ENCODE results near the gene MC1R. TPM values are rescaled to one million over a fixed set of nuclear protein-coding genes. Genes with fewer than 3 reads are reported as not detected.

MC1R gene
- total RNA-seq (13.5 TPM), polyA plus RNA-seq (ENCODE audit: insufficient read depth, low read depth, low replicate concordance) (2.1 TPM)
- long read RNA-seq, donor 1, partial matches to known transcripts = 0 of 1 reads
- long read RNA-seq, donor 1, other reads (novel, unspliced or antisense) = 0 of 1 reads
- long read RNA-seq, donor 2 = 0 reads
- long read RNA-seq, donor 3, partial matches to known transcripts = 0 of 3 reads
- long read RNA-seq, donor 3, other reads (novel, unspliced or antisense) = 0 of 3 reads
- long read RNA-seq, donor 4, partial matches to known transcripts = 0 of 3 reads
- long read RNA-seq, donor 4, other reads (novel, unspliced or antisense) = 0 of 3 reads
- long read RNA-seq, donor 5 = 0 reads
- long read RNA-seq, donor 6 = 0 reads
- long read RNA-seq, donor 7, transcript MC1R-202 (1 exons, 3,099 nt) = major isoform, 6 of 8 reads
- long read RNA-seq, donor 7, partial matches to known transcripts = 0 of 8 reads
- long read RNA-seq, donor 7, other reads (novel, unspliced or antisense) = 0 of 8 reads
- long read RNA-seq, donor 8, partial matches to known transcripts = 0 of 1 reads
- long read RNA-seq, donor 8, other reads (novel, unspliced or antisense) = 0 of 1 reads
- long read RNA-seq, donor 9 = 0 reads
- long read RNA-seq, donor 10, partial matches to known transcripts = 0 of 1 reads
- long read RNA-seq, donor 10, other reads (novel, unspliced or antisense) = 0 of 1 reads

GRCh38 chr16:89918453-89919347 is at the start of gene MC1R:
TSS of gene MC1R (plus strand) at chr16:89918862. CDS start at chr16:89919259, 397 bp downstream.
- H3K4me1 ChIP-seq (ENCODE audit: control insufficient read depth in 2 of 3, insufficient read depth in 2 of 3, low read depth in 1 of 3, low read length in 3 of 3) = peaks cover 0 to 9% (median 0%) of the 10 kb centered on the region in 3 donors
- peaks cover 0 to 2% (median 0%) of the 10 kb centered on the region in 3 donors for H3K36me3 ChIP-seq (ENCODE audit: control insufficient read depth in 2 of 3, insufficient read depth in 3 of 3, low read length in 3 of 3)
- intact Hi-C loops (cut with DNase I) = no loop called here
- no peak within 1 kb of the TSS for H3K27ac ChIP-seq (ENCODE audit: low read depth in 2 of 2, low read length in 2 of 2)
- H3K9me3 ChIP-seq (ENCODE audit: control insufficient read depth in 2 of 3, insufficient read depth in 1 of 3, low read length in 3 of 3) = no peaks in the 10 kb centered on the region
- DNase-seq = peak; percentile 22 to 87 (median 65)
- no peak within 1 kb of the TSS for H3K9ac ChIP-seq (ENCODE audit: low read length in 3 of 3)
- no peak for FAIRE-seq
- peak within 1 kb of the TSS in 1 of 3 donors; percentile 43 for H3K4me3 ChIP-seq (ENCODE audit: low read length in 3 of 3)
- no peaks in the 10 kb centered on the region for H3K27me3 ChIP-seq (ENCODE audit: control insufficient read depth, insufficient read depth, low read length)
- TF ChIP-seq CTCF (IDR thresholded peaks at IDR 0.05; ENCODE audit: borderline replicate concordance, extremely low read depth, insufficient read depth) = no peak

- FAIRE-seq = no peak
- intact Hi-C loops (cut with DNase I) = loop anchor here (10.0 kb wide), 1 partner anchor 165 kb away; the partner anchor contains the start of gene SPATA2L
These were observed 48.8 kb upstream of the MC1R start for GRCh38 chr16:89869911-89870310.

More at GRCh38 chr16:89869911-89870310, 48.8 kb upstream of the MC1R start:
- Histone ChIP-seq H3K9ac (ENCODE audit: low read length in 3 of 3) (no peak overlapping the region), H3K36me3 (ENCODE audit: control insufficient read depth in 2 of 3, insufficient read depth in 3 of 3, low read length in 3 of 3) (peaks cover 0 to 3% (median 1%) of the 10 kb centered on the region in 3 donors), H3K4me1 (ENCODE audit: control insufficient read depth in 2 of 3, insufficient read depth in 2 of 3, low read depth in 1 of 3, low read length in 3 of 3) (peaks cover 0 to 4% (median 0%) of the 10 kb centered on the region in 3 donors), H3K9me3 (ENCODE audit: control insufficient read depth in 2 of 3, insufficient read depth in 1 of 3, low read length in 3 of 3) (peaks cover 0 to 7% (median 0%) of the 10 kb centered on the region in 3 donors), H3K27me3 (ENCODE audit: control insufficient read depth, insufficient read depth, low read length) (no peaks in the 10 kb centered on the region), H3K27ac (ENCODE audit: low read depth in 2 of 2, low read length in 2 of 2) (no peak overlapping the region), H3K4me3 (ENCODE audit: low read length in 3 of 3) (no peak overlapping the region)
- DNase-seq = no peak
- TF ChIP-seq CTCF (IDR thresholded peaks at IDR 0.05; ENCODE audit: borderline replicate concordance, extremely low read depth, insufficient read depth) = no peak
